DMS 273 (cell line): ENCODE data around the gene ERC2.
A peak's percentile ranks its signal among the peaks of the same experiment; 100 is the strongest.

Experiments
- DNase-seq: peaks from one replicate; lab custom pipeline; 2025; ENCODE audit not compliant: unreplicated experiment; lab: John Stamatoyannopoulos, UW

Gene ERC2

DNA sequence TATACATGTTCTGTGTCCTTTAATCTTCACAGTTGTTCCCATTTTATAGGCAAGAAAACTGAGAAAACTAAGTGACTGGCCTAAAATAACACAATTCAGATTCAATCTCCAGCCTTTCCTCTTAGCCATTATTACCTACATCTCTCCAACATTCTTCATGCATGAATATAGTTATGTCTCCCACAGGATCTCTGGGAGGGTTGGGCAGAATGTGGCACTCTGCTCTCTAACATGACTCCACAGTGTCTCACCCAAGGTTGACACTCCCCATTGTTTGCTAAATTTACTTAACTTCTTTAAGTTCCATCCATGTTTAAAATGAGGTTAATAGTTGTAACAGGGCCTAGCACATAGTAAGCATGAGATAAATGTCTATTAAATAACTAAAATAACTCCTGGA is 276.3 kb downstream of the ERC2 start:
- DNase-seq: no peak

DNA sequence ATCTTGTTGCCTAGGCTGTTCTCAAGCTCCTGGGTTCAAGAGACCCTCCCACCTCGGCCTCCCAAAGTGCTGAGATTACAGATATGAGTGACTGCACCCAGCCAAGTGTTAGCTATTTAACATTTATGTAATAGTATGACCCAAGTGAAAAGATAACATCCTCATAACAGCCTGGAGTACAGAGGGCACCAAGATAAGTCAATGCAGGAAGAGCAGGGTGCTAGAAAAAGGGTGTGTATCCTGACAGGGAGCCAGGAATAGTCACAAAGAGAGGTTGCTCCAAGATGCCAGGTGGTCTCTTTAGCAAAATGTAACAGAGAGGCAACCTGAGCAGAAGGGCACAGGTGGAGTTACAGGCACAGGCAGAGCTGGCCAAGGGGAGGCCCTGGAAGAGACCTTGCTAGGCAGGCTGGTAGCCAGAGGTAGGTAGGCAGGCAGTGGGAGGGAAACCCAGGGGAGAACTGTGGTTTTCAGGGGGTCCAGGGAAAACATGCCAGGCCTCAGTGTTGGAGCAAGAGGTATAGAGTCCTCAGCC is 277.4 kb downstream of the ERC2 start:
- no peak for DNase-seq

DNA sequence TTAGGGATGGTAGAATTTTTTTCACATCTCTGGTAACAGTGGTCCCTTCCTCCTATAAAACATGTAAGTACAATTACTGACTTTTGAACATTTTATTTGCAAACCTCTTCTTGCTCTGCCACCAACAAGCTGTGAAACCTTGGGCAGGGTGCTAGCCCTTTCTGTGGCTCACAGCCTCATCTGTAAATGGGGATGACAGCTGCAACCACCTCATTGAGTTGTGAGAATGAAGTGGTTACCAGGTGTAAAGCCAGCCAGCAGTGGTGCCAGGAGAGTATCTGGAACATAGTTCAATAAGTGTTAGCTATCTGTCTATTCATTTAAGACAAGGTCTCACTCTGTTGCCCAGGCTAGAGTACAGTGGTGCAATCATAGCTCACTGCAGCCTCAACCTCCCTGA is 278.1 kb downstream of the ERC2 start:
- DNase-seq: no peak

DNA sequence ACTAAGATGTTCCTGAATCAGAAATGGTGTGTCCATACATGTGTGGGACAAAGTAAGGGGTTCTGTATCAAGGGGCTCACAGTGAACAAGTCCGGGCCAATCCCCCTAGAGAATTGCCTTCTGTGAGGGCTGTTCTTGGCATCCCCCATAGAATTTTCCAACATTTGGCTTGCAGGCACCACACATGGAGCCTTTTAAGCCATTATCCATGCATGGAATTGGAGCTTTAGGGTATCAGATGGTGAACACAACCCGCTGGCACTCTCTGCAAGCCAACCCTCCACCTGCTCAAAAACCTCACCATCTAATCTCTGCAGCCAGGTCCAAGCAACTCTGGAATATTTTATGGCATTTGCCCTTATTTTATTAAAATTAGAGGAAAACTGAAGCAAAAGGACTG is 278.7 kb downstream of the ERC2 start:
- DNase-seq: peak; percentile 62

DNA sequence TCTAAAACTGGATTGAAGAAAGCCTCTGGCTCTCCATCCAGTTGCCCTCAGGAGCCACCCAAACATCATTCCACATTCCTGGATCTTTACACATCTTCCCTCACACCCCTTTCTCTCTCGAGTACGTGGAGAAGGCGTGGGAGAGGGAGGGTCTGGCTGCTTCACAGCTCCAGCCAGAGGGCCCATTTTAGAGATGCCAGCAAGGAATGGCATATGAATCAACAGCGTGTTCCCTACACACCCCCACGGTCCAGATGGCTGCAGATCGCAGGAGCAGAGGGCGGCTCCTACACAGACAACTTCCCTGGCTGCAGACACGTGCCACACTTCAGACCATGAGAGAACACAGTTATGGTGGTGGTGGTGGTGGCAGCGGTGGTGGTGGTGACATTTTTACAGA is 280.1 kb downstream of the ERC2 start:
- DNase-seq: peak; percentile 18

DNA sequence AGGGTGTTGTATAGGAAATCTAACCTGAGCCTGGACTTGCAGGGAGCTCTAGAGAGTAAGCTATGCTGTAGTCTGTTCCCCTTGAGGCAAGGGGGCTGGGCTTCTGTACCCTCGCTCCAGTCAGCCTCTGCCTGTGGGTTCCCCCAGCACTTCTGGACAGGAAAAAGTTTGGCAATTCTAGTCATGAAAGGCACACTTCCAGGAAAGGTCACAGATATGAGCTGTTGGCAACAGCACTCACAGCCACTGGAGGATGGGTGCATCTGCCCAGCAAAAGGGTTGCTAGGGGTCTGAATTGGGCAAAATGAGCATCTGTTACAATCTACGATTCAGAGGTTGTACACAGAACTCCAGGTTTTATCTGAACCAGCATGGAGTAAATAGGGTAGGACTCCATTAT is 281.2 kb downstream of the ERC2 start:
- peak; percentile 32 for DNase-seq

DNA sequence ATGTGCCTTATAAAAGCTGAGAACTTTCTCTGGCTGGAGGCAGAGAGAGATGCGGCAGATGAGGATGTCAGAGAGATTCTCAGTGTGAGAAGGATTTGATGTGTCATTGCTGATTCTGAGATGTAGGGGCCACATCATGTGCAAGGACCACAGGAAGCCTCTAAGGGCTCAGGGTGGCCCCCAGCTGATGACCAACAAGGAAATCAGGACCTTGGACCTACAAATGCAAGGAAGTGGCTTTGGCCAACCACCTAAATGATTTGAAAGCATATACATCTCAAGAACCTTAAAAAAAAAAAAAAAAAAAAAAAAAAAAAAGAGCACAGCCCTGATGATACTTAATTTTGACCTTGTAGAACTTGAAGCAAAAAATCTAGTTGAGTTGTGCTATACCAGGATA is 282.4 kb downstream of the ERC2 start:
- no peak for DNase-seq

DNA sequence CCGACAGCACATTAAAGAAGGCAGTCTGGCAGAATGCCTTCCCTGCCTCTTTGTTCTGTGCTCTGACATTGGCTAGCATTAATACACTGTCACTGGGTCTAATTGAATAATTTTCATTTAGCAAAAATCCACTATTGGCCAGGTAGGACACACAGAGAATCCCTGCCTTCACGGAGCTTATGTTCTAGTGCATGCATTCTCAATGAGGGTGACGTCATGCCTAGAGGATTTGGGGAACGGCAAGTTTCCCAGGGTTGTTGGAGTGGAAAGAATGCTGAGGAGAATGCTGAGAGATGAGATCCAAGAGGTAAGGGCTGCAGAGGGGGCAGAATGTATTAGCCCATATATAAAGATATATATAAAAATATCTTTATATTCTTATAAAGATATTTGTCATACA is 284.7 kb downstream of the ERC2 start:
- no peak for DNase-seq

DNA sequence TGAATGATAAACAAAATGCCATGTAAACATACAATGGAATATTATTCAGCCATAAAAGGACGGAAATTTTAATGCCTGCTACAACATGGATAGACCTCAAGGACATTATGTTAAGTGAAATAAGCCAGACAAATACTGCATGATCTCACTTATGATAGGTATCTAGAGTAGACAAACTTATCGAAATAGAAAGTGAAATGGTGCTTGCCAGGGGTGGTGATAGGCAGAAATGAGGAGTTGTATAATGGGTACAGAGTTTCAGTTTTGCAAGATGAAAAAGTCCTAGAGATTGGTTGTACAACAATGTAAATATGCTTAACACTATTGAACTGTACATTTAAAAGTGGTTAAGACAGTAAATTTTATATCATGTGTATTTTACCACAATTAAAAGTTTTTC is 287.8 kb downstream of the ERC2 start:
- DNase-seq: no peak

DNA sequence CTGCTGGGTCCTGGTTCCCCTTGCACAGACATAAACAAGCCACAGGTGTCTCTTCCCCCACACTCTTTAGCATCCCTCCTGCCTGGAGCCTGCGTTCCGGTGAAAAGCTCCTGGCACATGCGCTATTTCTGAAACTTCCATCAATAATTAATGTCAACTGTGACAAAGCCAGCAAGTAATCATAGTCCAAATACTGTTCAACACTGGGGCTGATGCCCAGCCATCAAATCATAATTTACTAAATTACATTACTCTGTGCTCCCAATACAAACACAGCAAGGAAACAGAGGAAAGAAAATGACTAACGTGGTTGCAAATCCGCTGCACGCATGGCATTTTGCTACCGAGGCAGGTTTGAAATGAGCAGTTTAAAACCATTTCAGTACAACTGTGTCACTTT is 294.7 kb downstream of the ERC2 start:
- DNase-seq: no peak

DNA sequence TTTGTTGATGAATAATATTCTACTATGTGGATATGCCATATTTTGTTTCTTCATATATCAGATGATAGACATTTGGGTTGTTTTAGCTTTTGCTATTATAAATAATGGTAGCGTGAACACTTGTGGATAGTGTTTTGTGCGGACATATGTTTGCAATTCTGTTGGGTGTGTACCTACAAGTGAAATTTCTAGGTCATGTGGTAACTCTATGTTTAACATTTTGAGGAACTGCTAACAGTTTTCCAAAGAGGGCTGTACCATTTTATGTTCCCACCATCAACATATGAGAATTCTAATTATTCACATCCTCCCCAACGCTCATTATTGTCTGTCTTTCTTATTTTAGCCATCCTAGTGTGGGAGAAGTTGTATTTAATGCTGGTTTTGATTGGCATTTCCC is 303.8 kb downstream of the ERC2 start:
- no peak for DNase-seq

DNA sequence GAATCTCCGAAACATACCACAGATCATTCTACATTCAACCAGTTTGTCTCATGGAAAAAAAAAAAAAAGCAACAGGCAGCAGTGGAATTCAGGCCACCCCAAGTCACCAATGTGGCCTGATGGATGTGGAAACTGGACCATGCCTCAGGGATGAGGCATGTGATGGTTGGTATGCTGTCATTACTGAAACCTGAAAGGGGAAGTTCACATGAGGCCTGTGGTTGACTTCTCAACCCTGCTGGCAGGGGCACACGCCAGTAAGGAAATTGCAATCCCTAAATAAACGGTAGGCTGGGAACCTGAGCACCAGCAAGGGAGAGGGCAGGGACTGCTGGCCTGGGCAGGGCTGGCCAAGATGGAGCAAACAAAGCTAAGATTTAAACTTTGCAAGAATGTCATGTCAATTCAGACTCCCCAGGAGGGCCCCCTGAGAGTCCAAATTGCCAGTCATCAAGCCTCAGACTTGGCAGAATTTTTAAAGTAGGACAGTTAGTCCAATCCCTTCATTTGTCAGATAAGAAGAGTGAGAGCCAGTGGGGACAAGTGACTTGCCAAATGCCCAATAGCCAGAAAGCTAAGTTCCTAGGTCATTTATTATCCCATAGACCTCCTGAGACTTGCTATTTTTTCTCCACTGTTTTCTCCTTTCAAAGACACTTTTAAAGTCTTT is 310.4 kb downstream of the ERC2 start:
- no peak for DNase-seq

DNA sequence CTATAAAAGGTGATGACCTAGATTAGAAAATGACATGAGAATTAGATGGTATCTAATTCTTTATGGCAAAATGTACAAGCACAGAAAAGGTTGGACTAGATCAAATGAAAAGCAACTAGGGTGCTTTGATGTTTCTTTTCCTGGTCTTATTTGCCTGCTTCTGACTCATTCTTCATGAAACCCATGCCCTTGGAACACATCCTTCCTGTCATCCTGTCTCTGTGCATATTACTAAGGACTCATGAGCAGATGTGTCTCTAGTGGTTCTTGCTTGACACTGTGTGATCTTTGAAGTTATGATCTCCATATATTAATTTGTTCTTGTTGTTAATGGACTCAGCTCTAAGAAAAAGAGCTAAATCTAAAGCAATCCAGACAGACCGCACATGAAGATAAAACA is 314.0 kb downstream of the ERC2 start:
- DNase-seq: no peak

DNA sequence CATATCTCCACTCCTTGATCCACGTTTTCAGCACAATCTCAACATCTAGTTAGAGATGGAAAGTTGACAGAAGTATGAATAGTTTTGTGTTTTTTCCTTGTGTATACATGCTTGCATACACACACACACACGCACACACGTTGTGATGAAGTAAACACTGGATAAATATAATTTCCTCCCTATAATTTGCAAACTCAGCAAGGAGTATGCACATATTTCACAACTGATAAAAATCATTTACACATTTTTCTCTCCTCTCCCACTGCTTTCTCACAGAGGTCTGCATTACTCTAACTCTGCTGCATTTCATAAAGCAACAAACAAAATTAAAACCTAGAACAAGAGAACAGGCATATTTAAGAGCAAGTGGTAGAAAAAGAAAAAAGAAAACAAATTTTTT is 320.9 kb downstream of the ERC2 start:
- no peak for DNase-seq

DNA sequence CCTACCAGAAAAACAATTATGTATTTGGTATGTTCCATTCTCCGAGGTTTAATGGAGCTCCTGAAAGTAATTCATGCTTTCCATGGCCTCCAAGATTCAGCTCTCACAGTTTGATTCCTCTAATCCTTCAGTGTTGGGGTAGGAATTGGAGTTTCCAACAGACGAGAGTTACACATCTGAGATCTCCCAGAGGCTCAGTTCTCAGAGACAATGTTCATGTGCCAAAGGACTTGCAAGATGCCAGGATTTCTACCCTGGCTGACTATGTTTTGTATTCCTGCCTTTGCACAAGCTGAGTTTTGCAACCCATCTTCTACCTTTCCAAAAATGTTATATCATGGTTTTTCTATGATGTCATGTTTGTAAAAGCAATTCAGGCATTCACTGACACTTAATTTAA is 322.9 kb downstream of the ERC2 start:
- no peak for DNase-seq

DNA sequence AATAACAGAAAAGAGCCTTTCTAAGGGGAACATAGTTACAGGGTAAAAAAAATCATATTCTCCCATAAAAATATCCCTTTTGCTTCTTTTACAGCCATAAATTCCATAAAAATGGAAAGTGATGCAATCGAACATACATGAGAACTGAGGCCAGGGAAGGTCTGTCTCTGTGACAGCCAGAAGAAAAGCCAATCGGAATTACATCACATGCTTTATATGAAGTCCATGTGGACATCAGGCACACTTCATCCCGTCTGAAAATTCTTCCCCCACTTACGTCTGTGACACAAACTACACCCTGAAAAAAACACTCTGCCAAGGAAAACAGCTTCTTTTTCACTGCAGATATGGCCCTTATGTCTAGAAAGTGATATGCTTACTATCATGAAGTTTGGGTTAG is 323.5 kb downstream of the ERC2 start:
- no peak for DNase-seq

DNA sequence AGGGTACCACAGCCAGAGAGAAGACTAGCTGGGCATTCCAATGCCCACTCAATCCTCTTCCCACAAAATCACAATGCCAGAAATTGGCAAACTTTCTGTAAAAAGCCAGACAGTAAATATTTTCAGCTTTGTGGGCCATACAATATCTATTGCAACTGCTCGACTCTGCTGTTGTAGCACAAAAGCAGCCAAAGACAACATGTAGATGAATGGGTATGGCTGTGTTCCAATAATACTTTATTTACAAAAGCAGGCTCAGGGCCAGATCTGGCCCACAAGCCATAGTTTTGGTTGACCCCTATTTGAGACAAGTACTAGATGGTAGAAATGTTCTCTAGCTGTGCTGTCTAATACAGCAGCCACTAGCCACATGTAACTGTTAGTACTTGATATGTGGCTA is 330.9 kb downstream of the ERC2 start:
- DNase-seq: peak; percentile 1

DNA sequence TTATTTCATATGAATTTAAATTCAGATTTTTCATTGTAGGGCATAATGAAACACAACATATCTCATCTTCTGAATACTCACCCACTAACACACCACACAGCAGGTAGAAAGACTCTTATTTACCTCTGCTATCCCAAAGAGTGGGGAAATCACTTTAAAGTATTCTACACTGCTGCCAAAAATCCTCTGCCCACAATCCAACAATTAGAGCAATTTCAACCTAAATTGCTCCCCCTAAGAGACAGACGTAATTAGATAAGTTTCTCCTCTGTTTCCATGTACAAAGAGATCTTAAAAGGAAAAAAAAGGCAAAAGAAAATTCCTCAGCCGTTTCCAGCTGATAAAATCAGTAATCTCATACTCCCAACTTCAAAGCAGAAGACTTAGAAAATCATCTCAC is 331.8 kb downstream of the ERC2 start:
- DNase-seq: no peak

DNA sequence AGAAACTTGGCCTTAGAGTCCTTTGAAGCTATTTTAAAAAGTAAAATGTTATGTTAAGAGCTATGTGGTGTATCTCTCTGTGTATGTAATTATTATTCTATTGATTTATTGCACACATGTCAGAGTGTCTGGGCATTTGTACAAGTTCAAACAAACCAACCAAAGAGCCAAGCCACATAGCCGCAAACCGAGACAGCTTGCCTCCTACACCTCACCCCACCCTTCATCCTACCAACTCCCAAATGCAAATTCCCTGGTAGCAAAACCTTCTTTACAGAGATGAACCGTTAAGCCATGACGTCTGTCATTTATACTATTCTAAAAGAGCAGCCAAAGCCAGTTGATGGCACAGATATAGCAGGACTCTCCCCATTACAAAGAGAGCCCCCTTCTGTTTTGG is 332.3 kb downstream of the ERC2 start:
- DNase-seq: no peak

DNA sequence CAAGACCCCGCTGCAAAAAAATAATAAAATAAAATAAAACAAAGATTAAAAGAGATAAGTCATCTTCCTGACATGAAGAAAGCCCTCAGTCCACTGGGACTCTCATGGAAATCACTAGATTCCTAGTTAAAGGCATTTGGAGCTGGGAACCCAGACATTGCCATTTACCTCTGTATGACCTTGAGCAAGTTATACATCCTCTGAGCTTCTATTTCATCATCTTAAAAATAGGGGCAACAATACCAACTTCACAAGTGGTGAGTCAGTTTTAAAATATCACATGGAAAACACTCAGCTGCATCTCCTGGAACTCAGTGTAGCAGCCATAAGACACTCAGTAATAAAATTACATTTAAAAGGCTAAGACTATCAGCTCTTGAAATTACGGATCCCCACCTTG is 334.8 kb downstream of the ERC2 start:
- DNase-seq: no peak

DNA sequence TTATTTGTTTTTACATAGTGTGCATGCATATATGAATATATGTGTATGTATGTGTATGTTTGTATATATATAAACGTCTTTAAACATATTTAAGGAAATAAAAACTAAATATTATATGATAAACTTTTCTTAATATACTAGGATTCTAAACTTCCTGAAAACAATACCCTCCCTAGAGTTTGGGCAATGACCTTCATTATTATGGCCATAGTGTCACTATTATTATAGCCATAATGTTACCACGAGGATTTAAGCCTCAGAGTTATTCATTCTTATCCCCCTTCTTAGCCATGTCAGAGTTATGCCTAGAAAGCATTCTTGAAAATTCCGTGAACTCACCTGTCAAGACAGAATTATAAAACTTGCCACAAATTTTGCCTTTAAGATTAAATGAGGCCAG is 335.5 kb downstream of the ERC2 start:
- no peak for DNase-seq

DNA sequence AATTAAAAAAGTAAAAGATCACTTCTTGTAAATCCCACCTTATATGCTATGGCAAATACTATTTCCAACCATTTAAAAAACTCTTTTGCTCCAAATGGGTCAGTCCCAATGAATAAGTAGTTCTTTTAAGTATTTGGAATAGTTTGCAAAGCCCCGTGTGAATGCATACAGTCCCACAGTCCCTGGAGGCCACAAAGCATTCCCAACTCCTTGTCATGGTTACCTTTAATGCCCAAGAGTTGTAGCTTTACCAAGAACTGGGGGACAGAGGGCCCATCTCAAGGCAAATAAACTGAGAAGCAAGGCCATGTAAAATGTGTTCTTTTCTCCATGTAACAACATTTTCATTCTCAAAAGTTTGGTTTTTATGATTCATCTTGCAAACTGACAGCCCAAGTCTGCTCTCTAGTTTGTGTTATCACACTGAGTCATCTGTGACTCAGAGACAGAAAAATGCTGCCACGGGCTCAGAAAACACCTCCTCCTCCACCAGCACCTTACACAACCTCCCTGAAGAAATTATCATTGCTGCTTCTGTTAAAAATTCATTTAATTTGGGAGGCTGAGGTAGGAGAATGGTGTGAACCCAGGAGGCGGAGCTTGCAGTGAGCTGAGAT is 336.2 kb downstream of the ERC2 start:
- DNase-seq: no peak

DNA sequence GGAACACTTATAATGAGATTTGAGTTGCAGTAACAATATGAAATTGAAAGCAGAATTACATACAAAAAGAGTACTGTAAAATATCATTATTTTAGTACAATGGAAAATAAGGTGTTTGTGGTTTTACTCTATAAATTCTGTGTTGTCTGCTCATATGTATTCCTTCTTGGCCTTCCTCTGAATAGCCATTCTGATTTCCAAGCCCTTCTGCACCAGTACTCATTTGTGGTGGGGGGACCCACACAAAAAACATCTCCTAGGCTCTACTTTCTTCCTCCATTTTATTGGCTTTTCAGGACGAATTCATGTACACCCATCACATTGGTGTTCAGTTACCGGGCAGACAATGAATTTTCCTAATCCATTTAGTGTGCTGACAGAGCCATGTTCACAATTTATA is 338.2 kb downstream of the ERC2 start:
- DNase-seq: no peak
